Endometrial microvascular endothelial cells (primary cell): ENCODE results near the gene EPX. TPM values are rescaled to one million over a fixed set of nuclear protein-coding genes. Genes with fewer than 3 reads are reported as not detected.

ENCODE experiments used
- in situ Hi-C: cut with HindIII; loops from 2 replicates; pipeline ENCODE4 v1.10.0; 2017; ENCODE audit warnings: low sequenced_read_pairs, low pct_unique_long_range_greater_than_20kb; ENCODE audit errors: inconsistent ontology term
- total RNA-seq: library from RNA; depleted of rRNA; stranded (reverse); fragments of >200 nt; gene quantifications from one replicate; pipeline ENCODE4 v1.2.3, GENCODE V29; 2015; ENCODE audit errors: inconsistent ontology term

Gene EPX
- total RNA-seq, 1 donor from 2014 or later = not detected

GRCh38 chr17:58246104-58246740 lies 53.7 kb downstream of the EPX start:
- in situ Hi-C loops = no loop called here

GRCh38 chr17:58246781-58247180 lies 54.3 kb downstream of the EPX start:
- in situ Hi-C loops = no loop called here

DNA sequence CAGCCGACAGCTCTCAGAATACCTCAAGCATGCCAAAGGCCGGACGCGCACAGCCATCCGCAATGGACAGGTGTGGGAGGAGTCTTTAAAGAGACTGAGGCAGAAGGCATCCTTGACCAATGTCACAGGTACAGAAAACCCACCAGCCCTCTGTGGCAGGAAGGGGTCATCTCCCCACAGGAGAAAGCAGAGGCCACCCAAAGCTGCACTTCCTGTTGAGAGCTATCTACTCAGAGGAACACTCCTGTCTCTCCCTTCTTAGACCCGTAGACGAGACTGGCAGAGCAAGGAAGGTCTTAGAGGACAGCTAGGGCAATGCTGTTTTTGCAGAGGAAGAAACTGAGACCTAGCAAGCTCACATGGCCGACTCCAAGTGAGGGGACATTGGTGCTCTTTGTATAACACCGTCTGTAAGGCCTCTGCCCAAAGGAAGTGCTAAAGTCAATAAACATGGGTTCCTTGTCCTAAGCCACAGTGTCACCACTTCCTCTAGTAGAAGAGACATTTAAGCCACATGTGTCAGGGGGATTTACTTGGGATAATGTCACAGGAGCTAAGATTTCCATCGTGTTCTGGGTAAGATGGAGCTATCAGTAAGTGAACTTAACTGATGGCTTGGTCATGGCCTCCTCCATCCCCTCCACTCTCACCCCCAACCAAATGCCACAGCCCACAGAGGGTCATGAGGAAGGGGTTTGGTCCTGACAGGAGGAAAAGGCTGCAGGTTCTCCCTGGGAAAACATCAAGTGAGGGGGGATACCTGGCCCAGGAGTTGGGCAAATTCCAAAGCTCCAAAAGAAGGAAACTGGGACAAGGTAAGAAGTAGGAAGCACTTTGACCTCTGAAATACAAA lies 55.2 kb downstream of the EPX start:
- in situ Hi-C loops = no loop called here

DNA sequence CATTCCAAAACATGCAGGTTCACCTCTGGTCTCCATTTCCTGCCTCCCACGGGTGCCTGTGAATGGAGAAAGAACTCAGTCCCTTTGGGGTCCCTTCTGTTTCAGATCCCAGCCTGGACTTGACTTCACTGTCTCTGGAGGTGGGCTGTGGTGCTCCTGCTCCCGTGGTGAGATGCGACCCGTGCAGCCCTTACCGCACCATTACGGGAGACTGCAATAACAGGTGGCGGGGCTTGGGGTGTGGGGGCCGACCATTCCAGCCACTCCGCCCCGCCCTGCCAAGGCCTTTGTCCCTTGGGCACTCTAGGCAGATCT lies 56.4 kb downstream of the EPX start:
- in situ Hi-C loops = no loop called here

- in situ Hi-C loops = no loop called here
Measured at GRCh38 chr17:58249270-58250133, 57.0 kb downstream of the EPX start.

DNA sequence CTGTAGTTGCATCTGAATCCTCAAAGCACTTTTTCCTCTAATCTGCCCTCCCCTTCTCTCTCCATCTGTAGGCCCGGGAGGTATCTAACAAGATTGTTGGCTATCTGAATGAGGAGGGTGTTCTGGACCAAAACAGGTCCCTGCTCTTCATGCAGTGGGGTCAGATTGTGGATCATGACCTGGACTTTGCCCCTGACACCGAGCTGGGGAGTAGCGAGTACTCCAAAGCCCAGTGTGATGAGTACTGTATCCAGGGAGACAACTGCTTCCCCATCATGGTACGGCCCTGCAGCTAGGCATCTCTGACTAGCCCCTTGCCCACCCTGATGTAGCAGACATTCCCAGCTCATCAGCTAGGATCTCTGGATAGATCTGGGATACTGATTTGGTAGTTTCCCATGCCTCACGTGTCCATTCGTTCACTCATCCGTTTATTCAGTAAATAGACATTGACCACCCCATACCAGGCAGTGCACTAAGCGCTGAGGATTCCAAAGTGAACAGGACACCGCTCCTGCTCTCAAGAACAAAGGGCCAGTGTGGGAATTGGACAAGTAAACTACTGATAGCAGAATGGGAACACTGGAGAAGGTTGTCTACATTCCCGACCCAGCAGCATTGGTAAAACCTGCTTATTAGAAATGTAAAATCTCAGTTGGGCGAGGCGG lies 58.0 kb downstream of the EPX start:
- in situ Hi-C loops = no loop called here

DNA sequence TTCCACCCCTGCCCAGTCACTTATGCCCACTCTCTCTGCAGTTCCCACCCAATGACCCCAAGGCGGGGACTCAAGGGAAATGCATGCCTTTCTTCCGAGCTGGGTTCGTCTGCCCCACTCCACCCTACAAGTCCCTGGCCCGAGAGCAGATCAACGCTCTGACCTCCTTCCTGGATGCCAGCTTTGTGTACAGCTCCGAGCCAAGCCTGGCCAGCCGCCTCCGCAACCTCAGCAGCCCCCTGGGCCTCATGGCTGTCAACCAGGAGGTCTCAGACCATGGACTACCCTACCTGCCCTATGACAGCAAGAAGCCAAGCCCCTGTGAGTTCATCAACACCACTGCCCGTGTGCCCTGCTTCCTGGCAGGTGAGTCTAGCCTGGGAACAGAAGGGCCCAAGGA lies 59.6 kb downstream of the EPX start:
- in situ Hi-C loops = no loop called here

- in situ Hi-C loops = no loop called here
Measured at GRCh38 chr17:58253082-58253481, 60.6 kb downstream of the EPX start.

Other genes starting within 250 kb of the EPX start
- gene CUEDC1, start 237.3 kb upstream of the EPX start, total RNA-seq = 11.3 TPM
- gene VEZF1, start 204.5 kb upstream of the EPX start, total RNA-seq = 44.7 TPM
- gene SRSF1, start 185.5 kb upstream of the EPX start, total RNA-seq = 310 TPM
- 10.9 TPM for gene DYNLL2, start 109.3 kb upstream of the EPX start, total RNA-seq
- not detected for gene OR4D1, start 44.3 kb upstream of the EPX start, total RNA-seq
- gene OR4D2, start 25.7 kb upstream of the EPX start, total RNA-seq = not detected
- 15.9 TPM for gene MKS1, start 26.5 kb downstream of the EPX start, total RNA-seq
- gene LPO, start 45.9 kb downstream of the EPX start, total RNA-seq = not detected
- not detected for gene MPO, start 88.2 kb downstream of the EPX start, total RNA-seq
- gene TSPOAP1, start 136.1 kb downstream of the EPX start, total RNA-seq = not detected
- gene SUPT4H1, start 159.5 kb downstream of the EPX start, total RNA-seq = 54.6 TPM
- not detected for gene RNF43, start 224.8 kb downstream of the EPX start, total RNA-seq